Effector CD8-positive, alpha-beta T cell (primary cell): ENCODE data around the gene FOXO6.

Source experiments
- DNase-seq: peaks from one replicate; lab custom pipeline; 2025; lab: John Stamatoyannopoulos, UW

The FOXO6 gene

DNA sequence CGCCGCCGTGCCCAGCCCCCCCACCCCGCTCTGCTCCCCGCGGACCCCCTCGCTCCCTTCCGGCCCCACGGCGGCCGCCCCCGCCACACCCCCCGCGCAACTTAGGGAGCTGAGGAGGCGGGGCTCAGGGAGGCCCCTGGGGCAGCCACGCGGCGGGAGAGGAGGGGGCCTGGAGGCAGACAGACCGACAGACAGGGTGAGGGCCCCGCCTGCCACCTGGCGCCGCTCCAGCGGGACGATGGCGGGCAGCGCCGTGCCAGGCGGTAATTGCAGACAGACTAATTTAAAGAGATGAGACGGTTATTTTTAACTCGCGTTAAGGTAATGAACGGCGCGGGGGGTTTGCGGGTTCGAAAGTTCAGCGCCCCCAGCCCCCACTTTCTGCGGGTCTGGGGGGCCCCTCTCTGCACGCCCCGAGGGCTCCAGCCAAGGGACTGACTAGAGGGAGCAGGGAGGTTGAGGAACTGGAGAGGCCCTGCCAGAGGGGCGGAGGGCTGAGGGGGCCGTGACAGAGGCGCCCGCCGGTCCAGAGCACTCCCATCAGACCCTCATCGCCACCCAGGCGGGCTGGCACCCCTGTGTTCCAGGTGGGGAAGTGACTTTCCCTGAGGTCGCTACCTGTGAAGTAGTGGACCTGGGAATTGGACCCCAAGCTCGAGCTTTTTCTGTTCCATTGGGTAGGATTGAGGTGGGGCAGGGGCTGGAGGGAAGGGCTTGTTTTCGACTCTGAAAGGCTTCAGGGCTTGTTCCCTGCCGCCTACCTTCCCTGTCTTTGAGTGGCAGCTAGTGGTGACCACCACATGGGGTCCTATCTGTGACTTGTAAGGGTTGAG, 5.4 kb downstream of the FOXO6 start:
- peak; percentile 43 for DNase-seq

DNA sequence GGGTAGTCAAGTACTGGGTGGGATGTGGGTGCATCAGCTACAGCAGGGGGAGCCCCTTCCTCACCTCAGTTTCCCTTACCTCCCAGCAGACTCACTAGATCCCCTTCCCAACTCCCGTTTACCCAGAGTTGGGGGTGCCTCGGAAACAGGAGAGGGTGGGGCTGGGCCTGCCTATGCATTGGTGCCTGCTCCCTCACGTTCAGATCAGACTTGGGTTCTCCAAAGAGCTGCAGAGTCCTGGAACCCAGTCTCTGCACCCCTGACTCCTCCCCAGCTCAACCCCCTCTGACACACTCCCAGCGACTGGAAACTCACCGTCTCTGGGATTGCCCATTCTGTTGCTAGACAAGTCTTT, 6.0 kb downstream of the FOXO6 start:
- no peak for DNase-seq

DNA sequence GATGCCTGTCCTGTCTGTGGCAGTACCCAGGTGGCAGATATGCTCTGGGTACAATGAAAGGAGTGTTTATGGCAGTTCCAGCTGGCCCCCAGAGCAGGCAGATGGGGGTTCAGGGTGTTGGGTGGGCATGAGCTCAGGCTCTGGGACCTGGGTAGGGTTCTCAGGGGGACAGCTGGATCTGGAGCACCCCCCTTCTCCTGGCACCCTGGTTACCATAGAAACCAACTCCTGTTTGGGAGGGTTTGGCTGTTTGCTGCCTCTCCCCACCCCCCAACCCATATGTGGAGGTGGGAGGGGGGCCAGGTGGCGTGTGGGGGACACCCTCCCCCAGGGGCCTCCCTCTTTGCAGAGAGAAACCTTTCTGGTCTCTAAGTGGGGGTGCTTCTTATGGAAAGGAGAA, 7.1 kb downstream of the FOXO6 start:
- DNase-seq, result no peak

DNA sequence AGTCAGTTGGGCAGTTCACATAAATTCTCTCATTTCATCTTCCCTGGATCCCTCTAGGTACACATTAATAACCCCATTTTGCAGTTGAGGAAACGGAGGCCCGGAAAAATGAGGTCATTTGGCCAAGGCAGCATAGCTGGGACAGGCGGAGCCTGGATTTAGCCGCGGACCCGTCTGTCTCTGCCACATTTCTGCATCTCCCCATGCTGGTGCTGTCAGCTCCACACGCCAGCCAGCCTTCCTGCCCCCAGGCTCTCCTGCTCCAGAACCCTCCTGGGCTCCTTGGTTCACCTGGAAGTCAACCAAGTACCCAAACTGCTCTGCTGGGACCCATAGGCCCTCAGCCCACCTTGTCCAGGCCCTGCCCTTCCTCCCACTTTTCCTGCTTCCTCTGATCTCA, 7.6 kb downstream of the FOXO6 start:
- no peak for DNase-seq

- no peak for DNase-seq
Measured at GRCh38 chr1:41369531-41369930, 8.3 kb downstream of the FOXO6 start.

DNA sequence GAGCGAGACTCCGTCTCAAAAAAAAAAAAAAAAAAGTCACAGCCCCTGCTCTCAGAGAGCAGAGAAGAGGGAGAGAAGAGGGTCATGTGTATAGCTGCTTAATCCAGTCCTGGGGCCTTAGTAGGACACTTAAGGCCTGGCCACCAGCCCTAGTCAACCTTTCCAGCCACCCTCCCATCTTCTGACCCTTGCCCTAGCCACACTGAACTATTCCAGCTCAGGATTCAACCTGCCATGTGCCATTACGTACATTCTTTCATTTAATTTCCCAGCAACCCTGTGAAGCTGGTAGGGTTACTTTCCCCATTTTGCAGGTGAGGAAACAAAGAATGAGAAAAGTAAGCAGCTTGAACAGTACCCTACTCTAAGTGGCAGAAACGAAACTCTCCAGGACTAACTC, 9.0 kb downstream of the FOXO6 start:
- no peak for DNase-seq

- DNase-seq, result no peak
Measured at GRCh38 chr1:41370756-41371420, 9.7 kb downstream of the FOXO6 start.

GRCh38 chr1:41371630-41372599, 10.7 kb downstream of the FOXO6 start:
- no peak for DNase-seq

GRCh38 chr1:41372600-41372993, 11.4 kb downstream of the FOXO6 start:
- DNase-seq, result no peak

GRCh38 chr1:41373373-41373772, 12.1 kb downstream of the FOXO6 start:
- no peak for DNase-seq

DNA sequence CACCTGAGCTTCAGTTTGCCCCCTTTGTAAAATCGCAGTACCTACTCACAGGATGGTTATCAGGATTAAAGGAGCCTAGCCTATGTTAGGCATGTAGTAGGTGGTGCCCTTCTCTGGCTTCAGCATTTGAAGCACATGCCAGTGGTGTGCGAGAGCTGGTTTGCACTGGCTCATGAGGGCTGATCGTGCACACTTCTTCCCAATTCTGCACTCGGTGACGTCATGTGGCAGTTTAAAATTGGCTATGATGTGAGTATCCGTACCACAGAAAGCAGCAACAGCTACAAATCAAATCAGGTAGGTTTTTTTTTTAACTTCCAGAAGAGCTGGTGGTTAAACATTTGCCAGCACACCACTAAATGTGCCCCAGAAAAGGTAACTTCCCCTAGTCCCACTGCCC, 13.5 kb downstream of the FOXO6 start:
- DNase-seq, result no peak

GRCh38 chr1:41377397-41377796, 16.2 kb downstream of the FOXO6 start:
- DNase-seq, result no peak

DNA sequence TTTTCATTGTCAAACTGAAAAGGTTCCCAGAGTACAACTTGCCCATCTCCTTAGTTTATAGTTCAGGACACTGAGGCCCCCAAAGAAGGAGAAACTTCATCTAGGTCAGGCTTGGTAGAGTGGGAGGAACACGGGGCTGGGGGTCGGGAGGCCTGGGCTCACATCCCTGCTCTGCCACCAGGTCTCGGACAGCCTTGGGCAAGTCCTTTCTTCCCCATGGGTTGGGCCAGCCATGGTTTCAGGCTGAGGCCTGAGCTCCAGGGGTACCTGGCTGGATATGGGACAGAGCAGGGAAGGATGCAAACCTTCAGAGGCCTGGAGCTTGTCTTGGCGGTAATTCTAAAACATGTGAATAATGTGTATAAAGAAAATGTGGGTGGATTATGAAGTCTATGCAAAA, 17.0 kb downstream of the FOXO6 start:
- DNase-seq, result no peak

- no peak for DNase-seq
Measured at GRCh38 chr1:41378999-41379737, 17.9 kb downstream of the FOXO6 start.

- DNase-seq, result no peak
Measured at GRCh38 chr1:41379738-41380130, 18.5 kb downstream of the FOXO6 start.

GRCh38 chr1:41380195-41380594, 19.0 kb downstream of the FOXO6 start:
- DNase-seq, result no peak

- DNase-seq, result peak; percentile 39
Measured at GRCh38 chr1:41380979-41381691, 19.9 kb downstream of the FOXO6 start.

- DNase-seq, result peak; percentile 16
Measured at GRCh38 chr1:41381692-41382479, 20.7 kb downstream of the FOXO6 start.

GRCh38 chr1:41382480-41383090, 21.4 kb downstream of the FOXO6 start:
- no peak for DNase-seq
